HG03280 (cell line): ENCODE measurements around the gene CNTNAP2.

Experiments used
- ATAC-seq: cut with Tn5 transposase; IDR thresholded peaks from one replicate; pipeline ENCODE4 v1.9.1; 2021; ENCODE audit warnings: mild to moderate bottlenecking, moderate library complexity; ENCODE audit not compliant: unreplicated experiment

Gene CNTNAP2

GRCh38 chr7:148211740-148212151 is 2095.1 kb downstream of the CNTNAP2 start:
- no peak for ATAC-seq

GRCh38 chr7:148212731-148213130 is 2096.1 kb downstream of the CNTNAP2 start:
- ATAC-seq = no peak

GRCh38 chr7:148214101-148214500 is 2097.5 kb downstream of the CNTNAP2 start:
- ATAC-seq = no peak

- ATAC-seq = no peak
These were observed 2102.0 kb downstream of the CNTNAP2 start for GRCh38 chr7:148218603-148219002.

GRCh38 chr7:148222721-148223120 is 2106.1 kb downstream of the CNTNAP2 start:
- no peak for ATAC-seq

DNA sequence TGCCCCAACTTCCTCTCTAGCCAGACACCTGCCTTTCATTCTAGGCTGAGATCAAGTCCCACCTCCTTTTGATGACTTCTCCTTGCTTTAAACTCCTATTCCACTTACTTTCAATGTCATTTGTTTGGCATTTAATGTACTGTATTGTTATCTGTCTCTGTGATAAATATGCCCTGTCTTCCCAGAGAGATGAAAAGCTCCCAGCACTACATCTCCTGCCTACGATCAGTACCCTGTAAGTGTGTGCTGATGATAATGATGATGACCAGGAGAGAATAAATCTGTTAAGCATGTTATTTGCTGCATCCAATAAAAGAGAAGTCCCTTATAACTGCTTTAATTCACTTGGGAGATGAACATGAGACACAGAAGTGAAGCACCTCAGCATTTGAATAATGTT is 2106.6 kb downstream of the CNTNAP2 start:
- no peak for ATAC-seq

GRCh38 chr7:148223738-148224137 is 2107.1 kb downstream of the CNTNAP2 start:
- ATAC-seq = no peak

DNA sequence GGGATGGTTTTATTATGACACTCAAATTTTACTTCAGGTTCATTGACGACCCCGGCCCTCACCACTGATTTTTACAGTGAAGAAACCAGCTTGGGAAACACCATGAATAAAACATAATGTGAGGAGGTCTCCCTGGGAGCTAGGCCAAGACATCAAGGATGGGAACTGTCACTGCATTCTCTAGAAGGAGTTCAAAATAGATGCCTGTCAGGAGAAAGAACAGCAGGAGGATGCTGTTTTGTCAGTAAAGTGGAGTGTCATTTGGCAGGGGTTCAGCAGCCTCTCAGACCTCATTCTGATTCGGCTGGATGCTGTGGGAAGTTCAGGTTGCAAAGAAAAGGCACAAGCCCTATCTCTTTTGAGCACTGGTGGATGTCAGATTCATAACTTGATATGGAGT is 2113.7 kb downstream of the CNTNAP2 start:
- ATAC-seq = no peak

DNA sequence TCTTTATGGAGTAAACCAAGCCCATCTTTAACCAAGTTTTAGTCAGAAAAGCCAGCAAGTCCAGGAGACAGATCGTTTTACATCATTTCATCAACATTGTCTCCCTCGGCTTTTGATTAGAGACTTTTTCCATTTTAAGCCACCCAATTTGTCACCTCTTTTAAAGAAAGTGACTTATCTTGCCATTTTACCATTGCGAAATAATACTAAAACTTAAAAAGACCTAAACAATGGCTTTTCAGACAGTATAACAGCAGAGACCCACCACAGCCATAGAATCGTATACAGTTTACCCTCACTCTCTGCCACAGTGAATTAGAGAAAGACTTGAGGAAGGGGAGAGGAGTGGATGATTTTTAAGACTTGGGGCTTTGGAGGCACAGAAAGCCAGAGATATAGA is 2114.3 kb downstream of the CNTNAP2 start:
- ATAC-seq = no peak

GRCh38 chr7:148232784-148233183 is 2116.2 kb downstream of the CNTNAP2 start:
- ATAC-seq = no peak

DNA sequence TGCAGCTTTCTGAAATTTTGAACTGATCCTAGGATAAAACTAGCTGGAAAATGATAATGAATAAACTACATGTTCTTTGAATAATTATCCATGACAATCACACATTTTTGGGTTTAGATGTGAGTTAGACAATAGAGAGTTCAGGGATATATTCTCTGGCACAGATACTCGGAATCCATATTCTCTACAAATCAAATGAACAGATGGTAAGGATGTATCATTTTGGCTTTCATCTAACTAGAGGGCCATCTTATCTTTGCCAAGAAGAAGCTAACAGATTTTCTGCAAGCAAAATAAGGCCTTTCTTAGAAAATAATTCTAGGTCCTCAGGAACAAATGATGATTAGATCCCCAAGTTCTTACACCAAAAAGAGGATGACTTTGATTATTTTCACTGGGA is 2118.1 kb downstream of the CNTNAP2 start:
- ATAC-seq = no peak

DNA sequence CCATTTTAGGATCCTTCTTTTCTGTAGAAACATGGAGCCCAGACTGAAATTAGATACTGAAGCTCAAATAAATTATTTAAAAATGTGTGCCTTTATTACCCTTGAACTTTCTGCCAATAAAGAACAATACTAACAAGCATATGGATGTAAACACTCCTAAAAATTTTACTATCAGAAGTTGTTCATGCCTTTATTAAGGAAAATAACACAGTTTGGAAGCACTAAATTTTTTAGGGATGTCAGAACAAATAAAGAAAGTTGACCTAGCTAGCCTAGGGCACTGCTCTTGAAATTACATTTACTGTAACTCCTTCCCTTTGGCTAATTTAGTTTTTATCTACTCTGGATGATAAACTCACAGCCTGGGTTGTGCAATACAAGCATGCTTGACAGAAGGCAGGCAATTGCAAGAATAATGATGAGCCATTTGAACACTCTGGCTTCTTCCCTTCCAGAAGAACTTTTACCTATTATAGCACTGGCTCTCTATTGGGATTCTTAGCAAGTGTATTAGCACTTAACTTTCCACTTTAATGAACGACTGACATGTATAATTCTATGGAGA is 2122.2 kb downstream of the CNTNAP2 start:
- no peak for ATAC-seq

DNA sequence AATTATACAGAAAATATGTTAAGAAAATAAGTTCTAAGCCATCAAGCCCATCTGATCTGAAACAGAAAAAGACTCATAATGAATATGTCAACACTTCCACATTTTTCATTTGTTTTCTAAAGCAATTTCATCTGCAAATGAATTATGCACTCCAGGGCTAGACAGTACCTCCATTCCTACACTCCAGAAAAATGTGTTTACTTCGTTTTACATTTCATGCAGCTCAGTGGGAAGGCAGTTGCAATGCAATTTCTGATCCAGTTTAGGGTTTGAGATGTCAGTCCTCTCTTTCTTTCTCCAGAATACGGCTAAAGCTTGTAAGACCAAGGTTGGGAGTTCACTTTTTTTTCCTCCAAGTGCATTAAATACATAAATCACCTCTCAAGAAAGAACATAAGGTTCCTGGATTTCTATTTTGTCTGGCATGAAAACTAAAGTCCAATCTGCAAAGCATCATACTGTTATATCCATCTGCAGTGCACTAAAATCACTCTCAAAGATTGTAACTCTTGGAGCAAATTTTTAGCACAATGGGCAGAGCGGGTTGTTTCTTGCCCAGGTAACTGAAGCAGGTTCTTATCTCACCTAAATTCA is 2125.2 kb downstream of the CNTNAP2 start:
- no peak for ATAC-seq

DNA sequence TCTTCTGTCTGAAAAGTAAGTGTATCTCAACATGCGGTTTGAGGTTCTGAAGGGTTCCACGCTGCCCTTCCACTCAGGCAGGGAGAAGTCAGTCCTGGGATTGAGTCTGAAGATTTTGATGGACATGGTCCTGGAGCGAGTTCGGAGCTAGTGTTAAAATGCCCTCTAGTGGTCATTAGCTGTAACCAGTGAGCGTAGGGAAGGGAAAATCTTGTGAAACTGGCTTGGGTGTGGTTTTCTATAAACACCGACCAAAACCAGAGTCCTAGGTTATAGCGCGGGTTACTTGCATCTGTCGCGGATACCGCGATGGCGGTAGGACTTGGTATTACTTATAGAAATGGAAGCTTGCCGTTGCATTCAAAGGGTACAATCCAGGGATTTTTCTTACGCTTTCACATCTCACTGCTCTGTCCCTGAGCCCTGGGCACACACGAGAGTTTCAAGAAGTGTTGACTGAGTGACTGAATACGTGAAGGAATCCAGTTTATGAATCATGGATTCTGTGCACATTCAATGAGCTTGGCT is 2125.8 kb downstream of the CNTNAP2 start:
- ATAC-seq = peak; percentile 79

DNA sequence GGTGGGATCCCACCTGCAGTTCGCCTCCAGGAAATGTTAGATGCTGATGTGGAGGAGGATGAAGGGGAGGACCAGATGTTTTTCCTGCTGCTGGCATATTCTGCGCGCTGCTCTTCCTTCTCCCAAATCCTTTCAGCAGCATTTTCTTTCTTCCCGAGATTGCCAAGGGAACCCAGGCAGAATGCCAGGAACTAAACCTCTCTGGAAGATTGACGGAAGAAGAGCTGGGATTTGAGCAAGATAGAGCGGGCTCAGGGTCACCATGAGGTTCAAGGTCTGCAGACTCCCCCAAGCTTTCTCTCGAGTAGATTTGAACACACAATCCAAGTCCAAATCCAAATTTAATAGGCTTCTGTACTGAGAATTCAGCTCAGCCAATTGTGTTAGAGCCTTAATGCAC is 2128.8 kb downstream of the CNTNAP2 start:
- ATAC-seq = no peak

GRCh38 chr7:148253629-148254028 is 2137.0 kb downstream of the CNTNAP2 start:
- peak; percentile 66 for ATAC-seq

DNA sequence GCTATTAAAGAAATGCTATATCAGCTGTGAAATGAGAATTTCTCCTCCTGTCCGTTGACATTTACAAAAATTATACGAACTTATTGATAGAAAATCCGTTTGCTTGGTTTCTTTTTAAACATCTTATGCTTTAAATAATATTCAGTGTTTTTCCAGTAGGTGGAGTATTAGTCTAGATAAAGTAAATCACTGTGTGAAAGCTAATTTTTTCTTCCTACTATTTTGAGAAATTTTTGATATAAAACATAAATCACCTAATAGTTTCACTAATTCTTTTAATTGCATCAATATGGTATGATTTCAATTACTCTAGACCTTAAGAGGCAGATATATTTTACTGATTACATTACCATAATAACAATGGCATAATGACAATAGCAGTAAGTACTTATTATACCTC is 2138.7 kb downstream of the CNTNAP2 start:
- no peak for ATAC-seq

DNA sequence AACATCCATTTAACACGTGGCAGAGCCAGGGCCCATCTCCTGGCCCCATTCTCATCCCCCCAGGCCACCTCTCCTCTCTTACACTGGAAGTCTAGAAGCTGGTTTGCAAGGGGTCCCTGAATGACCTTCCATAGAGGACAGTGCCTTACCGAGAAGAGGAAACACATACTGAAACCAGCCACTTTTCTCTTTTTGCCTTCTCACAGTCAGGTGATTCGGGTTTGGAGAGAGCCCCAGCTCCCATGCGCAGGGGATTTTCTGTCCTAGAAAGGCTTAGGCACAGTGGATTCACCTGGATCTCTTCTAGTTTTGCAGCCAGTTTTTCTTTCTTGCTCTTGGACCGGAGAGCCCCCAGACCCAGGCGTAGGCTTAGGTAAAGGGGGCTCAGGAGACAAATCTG is 2139.8 kb downstream of the CNTNAP2 start:
- no peak for ATAC-seq

- no peak for ATAC-seq
These were observed 2144.0 kb downstream of the CNTNAP2 start for GRCh38 chr7:148260599-148260998.

DNA sequence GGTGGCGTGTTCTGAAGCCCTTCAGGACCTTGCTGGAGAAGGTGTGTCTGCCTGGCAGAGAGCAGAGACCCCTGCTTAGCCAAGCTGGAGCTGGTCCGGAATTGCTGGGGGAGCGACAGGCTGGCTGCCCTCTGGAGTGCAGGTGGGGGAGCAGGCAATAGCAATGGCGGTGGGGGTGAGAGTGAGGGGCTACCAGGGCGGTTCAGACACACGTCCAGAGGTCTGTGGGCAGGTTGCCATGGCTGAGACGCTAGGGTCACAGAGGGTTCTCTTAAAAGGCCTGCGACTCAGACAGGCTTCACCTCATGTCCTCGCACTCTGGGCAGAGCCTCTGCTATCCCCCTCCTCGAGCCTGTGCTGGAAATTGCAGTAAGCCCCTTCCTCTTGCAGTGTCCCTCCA is 2144.9 kb downstream of the CNTNAP2 start:
- no peak for ATAC-seq

DNA sequence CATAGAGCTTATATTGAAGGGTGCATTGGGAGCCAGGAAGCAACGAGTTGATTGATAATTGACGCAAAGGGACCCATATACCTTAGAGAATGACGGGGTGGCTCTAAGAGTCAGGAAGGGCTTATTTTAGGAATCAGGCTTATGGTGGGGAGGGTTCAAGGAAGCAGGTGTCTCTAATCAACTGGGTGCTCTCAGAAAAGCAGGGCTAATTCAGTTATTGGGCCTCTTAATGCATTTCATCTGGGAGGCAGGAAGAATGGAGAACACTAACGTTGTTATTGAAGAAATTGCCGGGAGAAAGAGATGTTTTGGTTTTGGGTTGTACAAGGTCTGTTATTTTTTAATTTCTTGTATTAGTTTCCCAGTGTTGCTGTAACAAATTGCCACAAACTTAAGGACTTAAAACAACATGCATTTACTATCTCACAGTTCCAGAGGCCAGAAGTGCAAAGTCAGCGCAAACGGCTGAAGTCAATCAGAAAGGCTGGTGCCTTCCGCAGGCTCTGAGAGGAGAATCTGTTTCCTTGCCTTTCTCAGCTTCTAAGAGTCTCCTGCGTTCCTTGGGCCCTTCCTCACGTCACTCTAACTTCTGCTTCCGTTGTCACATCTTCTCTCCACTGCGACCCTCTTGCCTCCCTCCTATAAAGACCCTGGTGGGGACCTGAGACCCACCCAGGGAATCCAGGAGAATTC is 2145.5 kb downstream of the CNTNAP2 start:
- no peak for ATAC-seq

GRCh38 chr7:148262721-148263229 is 2146.2 kb downstream of the CNTNAP2 start:
- peak; percentile 75 for ATAC-seq
